Neural cell (in vitro differentiated cells): ENCODE results near the gene SPEG. TPM values are rescaled to one million over a fixed set of nuclear protein-coding genes. Genes with fewer than 3 reads are reported as not detected.
A peak's percentile ranks its signal among the peaks of the same experiment; 100 is the strongest.

Source experiments
- H2AFZ ChIP-seq: fragments of 200-600, 300-800 bp; sonication (generic), shearing (Covaris generic); 2 replicates; pipeline ENCODE4 v1.6.0; 2014; ENCODE audit warnings: low read depth, mild to moderate bottlenecking, antibody characterized with exemption, low read length, moderate library complexity
- H3F3A ChIP-seq: fragments of 200-600 bp; shearing (Covaris generic); 2 replicates; pipeline ENCODE4 v1.6.1; 2016; ENCODE audit warnings: mild to moderate bottlenecking, moderate library complexity, mixed read lengths, antibody characterized with exemption, low read length; ENCODE audit not compliant: insufficient read depth, poor library complexity, severe bottlenecking
- H3K27ac ChIP-seq: fragments of 200-600, 300-800 bp; sonication (generic), shearing (Covaris generic); 2 replicates; pipeline ENCODE4 v1.5.1; 2014; ENCODE audit warnings: mild to moderate bottlenecking, low read length, moderate library complexity
- H3K27me3 ChIP-seq: fragments of 300-800, 200-600 bp; sonication (generic), shearing (Covaris generic); 2 replicates; pipeline ENCODE4 v1.6.0; 2014; ENCODE audit warnings: mild to moderate bottlenecking, low read depth, low read length, moderate library complexity; ENCODE audit not compliant: insufficient read depth
- H3K36me3 ChIP-seq: fragments of 300-800, 200-600 bp; sonication (generic), shearing (Covaris generic); 2 replicates; pipeline ENCODE4 v1.5.1; 2014; ENCODE audit warnings: mild to moderate bottlenecking, antibody characterized with exemption, low read length, moderate library complexity; ENCODE audit not compliant: insufficient read depth
- H3K4me2 ChIP-seq: fragments of 300-800, 200-600 bp; sonication (generic), shearing (Covaris generic); 2 replicates; pipeline ENCODE4 v1.6.0; 2014; ENCODE audit warnings: mild to moderate bottlenecking, low read length
- H3K4me3 ChIP-seq: fragments of 300-800, 200-600 bp; sonication (generic), shearing (Covaris generic); 2 replicates; pipeline ENCODE4 v1.5.1; 2014; ENCODE audit warnings: mild to moderate bottlenecking, low read length, moderate library complexity
- H3K79me2 ChIP-seq: fragments of 200-600 bp; shearing (Covaris generic); replicated peaks from 2 replicates; pipeline ENCODE4 v1.6.0; 2014; ENCODE audit warnings: mild to moderate bottlenecking, low read length, moderate library complexity; ENCODE audit not compliant: insufficient read depth
- H3K9ac ChIP-seq: fragments of 300-800, 200-600 bp; sonication (generic), shearing (Covaris generic); 2 replicates; pipeline ENCODE4 v1.6.1; 2016; ENCODE audit warnings: mild to moderate bottlenecking, low read length, mixed read lengths
- H3K9me2 ChIP-seq: fragments of 200-600 bp; shearing (Covaris generic); 2 replicates; pipeline ENCODE4 v1.6.1; 2016; ENCODE audit warnings: mild to moderate bottlenecking, low read length, mixed read lengths; ENCODE audit not compliant: insufficient read depth
- H3K9me3 ChIP-seq: fragments of 200-600, 300-800 bp; sonication (generic), shearing (Covaris generic); 2 replicates; pipeline ENCODE4 v1.6.1; 2016; ENCODE audit warnings: mild to moderate bottlenecking, mixed run types, low read length, moderate library complexity, mixed read lengths
- H4K20me1 ChIP-seq: fragments of 200-600 bp; shearing (Covaris generic); 2 replicates; pipeline ENCODE4 v1.6.1; 2016; ENCODE audit warnings: mild to moderate bottlenecking, mixed run types; ENCODE audit not compliant: insufficient read depth
- MXI1 ChIP-seq: fragments of 450-650 bp; conservative IDR thresholded peaks from 2 replicates; pipeline ENCODE4 v1.6.1; 2014; ENCODE audit warnings: antibody characterized with exemption, mild to moderate bottlenecking; ENCODE audit not compliant: poor library complexity, severe bottlenecking
- POLR2AphosphoS5 ChIP-seq: IDR thresholded peaks from 2 replicates; pipeline ENCODE4 v1.6.1; 2012
- TAF1 ChIP-seq: IDR thresholded peaks from 2 replicates; pipeline ENCODE4 v1.6.1; 2012; ENCODE audit warnings: low read depth
- polyA plus RNA-seq: library from polyadenylated mRNA; depleted of rRNA; stranded (reverse); fragments of >200 nt; gene quantifications from 2 replicates; pipeline ENCODE4 v1.2.3, GENCODE V29; 2014
- TF ChIP-seq, protein P1 (sequence below): fragments of 450-650 bp; IDR thresholded peaks from 2 replicates; pipeline ENCODE4 v1.5.1; 2014; ENCODE audit warnings: antibody characterized with exemption, mild to moderate bottlenecking, moderate library complexity; ENCODE audit not compliant: poor library complexity, severe bottlenecking

SPEG gene
- polyA plus RNA-seq, 1 donor from 2014 or later = 58.3 TPM

DNA sequence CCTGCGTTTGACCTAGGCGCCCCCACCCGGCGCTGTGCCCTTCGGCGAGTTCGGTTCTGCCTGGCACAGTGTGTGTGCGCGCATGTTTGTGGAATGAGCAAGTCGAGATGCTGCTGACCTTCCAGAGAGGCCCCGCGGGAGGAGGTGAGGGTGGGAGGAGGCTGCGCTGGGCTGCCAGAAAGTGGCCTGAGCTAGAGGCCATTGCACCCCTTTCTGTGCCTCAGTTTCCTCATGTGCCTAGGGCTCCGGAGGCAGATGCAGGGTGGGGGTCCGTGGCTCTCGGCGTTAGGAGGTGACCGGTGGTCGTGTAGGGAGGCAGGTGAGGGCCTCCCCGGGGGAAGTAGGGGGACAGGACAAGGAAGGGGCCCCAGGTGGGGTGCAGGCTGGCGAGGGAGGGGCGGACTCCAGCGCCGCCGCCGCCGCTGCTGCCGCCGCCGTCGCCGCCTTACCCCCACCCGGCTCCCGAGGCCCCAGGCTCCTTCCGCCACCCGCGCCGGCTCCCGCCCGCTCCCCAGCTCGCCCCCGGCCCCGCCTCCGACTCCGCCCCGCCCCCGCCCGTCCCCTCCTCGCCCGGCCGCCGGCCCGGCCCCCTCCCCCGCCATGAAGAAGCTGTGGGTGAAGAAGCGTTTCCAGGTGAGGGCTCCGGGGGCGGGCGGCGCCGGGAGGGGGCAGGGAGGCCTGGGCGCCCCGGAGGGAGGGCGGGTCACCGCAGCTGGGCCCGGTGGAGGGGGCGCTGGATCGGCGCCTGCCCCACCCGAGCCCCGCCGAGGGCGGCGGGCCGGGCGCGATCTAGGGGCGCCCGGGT lies 7.0 kb downstream of the SPEG start:
- Histone ChIP-seq H3K4me2 (peak overlapping the region; percentile 70), H3K9ac (peak overlapping the region; percentile 72), H3K27me3 (peaks cover 8% of the 10 kb centered on the region), H3K9me2 (no peaks in the 10 kb centered on the region), H4K20me1 (no peaks in the 10 kb centered on the region), H3F3A (no peaks in the 10 kb centered on the region), H3K4me3 (peak overlapping the region; percentile 70), H3K27ac (no peak overlapping the region), H2AFZ (no peak overlapping the region), H3K79me2 (no peaks in the 10 kb centered on the region), H3K9me3 (no peaks in the 10 kb centered on the region), H3K36me3 (no peaks in the 10 kb centered on the region)
- peak; percentile 31 for TF ChIP-seq POLR2AphosphoS5
- peak; percentile 10 for TF ChIP-seq TAF1
- TF ChIP-seq, protein P1, sequence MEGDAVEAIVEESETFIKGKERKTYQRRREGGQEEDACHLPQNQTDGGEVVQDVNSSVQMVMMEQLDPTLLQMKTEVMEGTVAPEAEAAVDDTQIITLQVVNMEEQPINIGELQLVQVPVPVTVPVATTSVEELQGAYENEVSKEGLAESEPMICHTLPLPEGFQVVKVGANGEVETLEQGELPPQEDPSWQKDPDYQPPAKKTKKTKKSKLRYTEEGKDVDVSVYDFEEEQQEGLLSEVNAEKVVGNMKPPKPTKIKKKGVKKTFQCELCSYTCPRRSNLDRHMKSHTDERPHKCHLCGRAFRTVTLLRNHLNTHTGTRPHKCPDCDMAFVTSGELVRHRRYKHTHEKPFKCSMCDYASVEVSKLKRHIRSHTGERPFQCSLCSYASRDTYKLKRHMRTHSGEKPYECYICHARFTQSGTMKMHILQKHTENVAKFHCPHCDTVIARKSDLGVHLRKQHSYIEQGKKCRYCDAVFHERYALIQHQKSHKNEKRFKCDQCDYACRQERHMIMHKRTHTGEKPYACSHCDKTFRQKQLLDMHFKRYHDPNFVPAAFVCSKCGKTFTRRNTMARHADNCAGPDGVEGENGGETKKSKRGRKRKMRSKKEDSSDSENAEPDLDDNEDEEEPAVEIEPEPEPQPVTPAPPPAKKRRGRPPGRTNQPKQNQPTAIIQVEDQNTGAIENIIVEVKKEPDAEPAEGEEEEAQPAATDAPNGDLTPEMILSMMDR = no peak
- no peak for TF ChIP-seq MXI1

DNA sequence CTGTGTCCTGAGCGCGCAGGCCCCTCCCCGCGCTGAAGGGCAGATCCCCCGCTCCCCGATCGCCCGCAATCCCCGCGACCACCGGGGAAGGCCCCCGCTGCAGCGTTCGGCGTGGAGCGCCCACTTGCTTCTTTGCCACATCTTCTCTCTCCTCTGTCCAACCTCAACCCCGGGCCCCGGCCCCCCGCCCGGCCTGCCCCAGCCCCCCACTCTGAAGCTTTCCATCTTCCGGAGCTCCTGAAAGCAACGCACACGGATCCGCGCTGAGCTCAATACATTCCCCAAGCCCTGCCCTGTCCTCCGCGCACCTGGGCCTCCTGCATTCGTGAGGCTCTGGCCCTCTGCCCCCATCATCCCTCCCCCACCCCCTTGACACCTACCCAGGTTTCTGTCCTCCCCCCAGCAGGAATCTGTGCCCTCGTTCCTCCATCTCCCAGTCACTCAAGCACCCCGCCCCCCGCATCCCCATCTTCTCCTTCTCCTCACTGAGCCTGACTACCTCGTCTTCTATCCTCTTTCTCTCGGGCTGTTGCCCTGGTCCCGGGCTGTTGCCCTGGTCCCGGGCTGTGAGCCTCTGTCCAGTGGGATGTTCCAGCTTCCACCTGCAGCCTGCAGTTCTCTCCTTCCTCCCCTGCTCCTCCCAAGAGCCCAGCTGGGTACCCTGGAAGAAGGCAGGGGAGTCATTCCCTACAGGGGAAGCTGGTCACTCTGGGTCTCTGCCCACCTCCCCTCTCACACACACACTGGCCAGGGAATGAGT lies 7.8 kb downstream of the SPEG start:
- H3K9ac ChIP-seq = peak overlapping the region; percentile 72
- H3F3A ChIP-seq = no peaks in the 10 kb centered on the region
- no peaks in the 10 kb centered on the region for H3K9me2 ChIP-seq
- peak overlapping the region; percentile 70 for H3K4me3 ChIP-seq
- TF ChIP-seq, protein P1 = no peak
- peak; percentile 13 for TF ChIP-seq POLR2AphosphoS5
- no peaks in the 10 kb centered on the region for H3K9me3 ChIP-seq
- no peaks in the 10 kb centered on the region for H3K79me2 ChIP-seq
- no peaks in the 10 kb centered on the region for H4K20me1 ChIP-seq
- no peak overlapping the region for H2AFZ ChIP-seq
- peak overlapping the region; percentile 44 for H3K27ac ChIP-seq
- peak overlapping the region; percentile 70 for H3K4me2 ChIP-seq
- no peaks in the 10 kb centered on the region for H3K36me3 ChIP-seq
- peaks cover 11% of the 10 kb centered on the region for H3K27me3 ChIP-seq

DNA sequence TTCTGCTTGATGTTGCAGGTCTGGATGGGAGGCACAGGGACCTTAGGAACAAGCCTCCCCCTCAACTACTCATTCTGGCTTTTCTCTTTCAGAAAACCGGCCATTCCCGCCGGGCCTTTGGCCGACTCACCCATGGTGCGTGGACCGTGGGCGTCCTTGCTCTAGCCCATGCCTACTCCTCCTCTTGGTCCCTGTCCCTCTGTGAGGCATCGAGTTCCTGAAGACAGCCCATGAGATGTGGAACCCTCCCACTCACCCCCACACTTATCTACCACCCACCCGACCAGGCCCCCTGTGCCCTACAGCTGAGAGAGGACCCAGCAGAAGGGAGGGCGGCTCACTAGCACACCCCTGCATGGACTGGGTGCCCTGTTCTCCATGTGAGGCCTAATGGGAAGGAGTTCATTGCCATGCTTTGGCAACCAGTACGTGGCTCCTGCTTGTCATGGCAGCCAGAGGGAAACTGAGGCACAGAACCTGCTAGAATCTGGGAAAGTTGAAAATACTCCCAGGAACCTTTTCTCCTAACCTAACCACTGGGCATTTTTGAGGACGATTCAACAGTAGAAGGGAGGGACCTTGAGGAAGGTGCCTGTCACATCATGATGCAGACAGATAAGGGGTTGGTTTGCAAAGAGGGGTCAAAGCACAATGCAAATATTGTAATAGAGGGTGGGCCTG lies 8.5 kb downstream of the SPEG start:
- H3K4me2 ChIP-seq = peak overlapping the region; percentile 70
- peak overlapping the region; percentile 72 for H3K9ac ChIP-seq
- H3F3A ChIP-seq = no peaks in the 10 kb centered on the region
- H3K27ac ChIP-seq = no peak overlapping the region
- no peaks in the 10 kb centered on the region for H3K79me2 ChIP-seq
- no peak for TF ChIP-seq MXI1
- H3K9me3 ChIP-seq = no peaks in the 10 kb centered on the region
- H2AFZ ChIP-seq = no peak overlapping the region
- no peaks in the 10 kb centered on the region for H3K36me3 ChIP-seq
- peaks cover 15% of the 10 kb centered on the region for H3K27me3 ChIP-seq
- H4K20me1 ChIP-seq = no peaks in the 10 kb centered on the region
- peak overlapping the region; percentile 70 for H3K4me3 ChIP-seq
- no peaks in the 10 kb centered on the region for H3K9me2 ChIP-seq
